H1 (cell line): ENCODE measurements around the gene SCP2. TPM values are rescaled to one million over a fixed set of nuclear protein-coding genes. Genes with fewer than 3 reads are reported as not detected.

ENCODE experiments used
- CTCF ChIA-PET: fragments of 300-600 bp; sonication (Branson Sonifier 250); formaldehyde crosslinking; loops from one replicate; lab custom pipeline; 2021; ENCODE audit not compliant: partially characterized antibody; lab: Charles Lee
- POLR2A ChIA-PET: fragments of 300-600 bp; sonication (Branson Sonifier 250); formaldehyde crosslinking; loops from one replicate; lab custom pipeline; 2021; ENCODE audit warnings: inconsistent platforms; ENCODE audit not compliant: partially characterized antibody; lab: Charles Lee
- DNase-seq, 2 experiments: peaks; one replicate each; pipeline versions ENCODE4 v3.0.0 to v3.0.0-alpha.2; 2010 to 2022; ENCODE audit warnings: low spot score in 2 of 2, low read depth in 1 of 2, mixed read lengths in 1 of 2
- FAIRE-seq: peaks from 2 replicates; lab custom pipeline; 2011; peaks lifted over from hg19 to GRCh38; lab: Jason Lieb, UNC
- H2AFZ ChIP-seq: 2 replicates; pipeline ENCODE4 v1.8.1; 2012; ENCODE audit warnings: low read length, inconsistent platforms
- H2AK5ac ChIP-seq: 2 replicates; pipeline ENCODE4 v1.6.1; 2013; ENCODE audit warnings: low read depth, low read length
- H2BK120ac ChIP-seq: replicated peaks from 2 replicates; pipeline ENCODE3; 2013; ENCODE audit warnings: low read depth, low read length, inconsistent platforms
- H2BK12ac ChIP-seq: 2 replicates; pipeline ENCODE4 v1.6.1; 2013; ENCODE audit warnings: low read depth, low read length
- H2BK15ac ChIP-seq: 2 replicates; pipeline ENCODE4 v1.6.1; 2013; ENCODE audit warnings: low read length
- H2BK20ac ChIP-seq: 2 replicates; pipeline ENCODE4 v1.6.1; 2013; ENCODE audit warnings: low read length
- H2BK5ac ChIP-seq: 2 replicates; pipeline ENCODE4 v1.6.1; 2013; ENCODE audit warnings: low read depth, low read length
- H3K14ac ChIP-seq: 2 replicates; pipeline ENCODE4 v1.6.1; 2013; ENCODE audit warnings: inconsistent platforms; ENCODE audit not compliant: insufficient read length
- H3K18ac ChIP-seq: 2 replicates; pipeline ENCODE4 v1.6.1; 2013; ENCODE audit warnings: low read length; ENCODE audit errors: extremely low read depth
- H3K23ac ChIP-seq: 2 replicates; pipeline ENCODE4 v1.6.1; 2013; ENCODE audit warnings: inconsistent platforms; ENCODE audit not compliant: insufficient read length
- H3K23me2 ChIP-seq: 2 replicates; pipeline ENCODE4 v1.6.1; 2013; ENCODE audit warnings: low read depth, low read length
- H3K27ac ChIP-seq: 2 replicates; pipeline ENCODE4 v1.6.1; 2011; ENCODE audit warnings: low read depth, low read length, inconsistent platforms
- H3K27me3 ChIP-seq, 4 experiments: replicated peaks in 1 of 4; 1 replicate in 1 of 4; 2 replicates in 3 of 4; pipeline versions ENCODE4 v1.6.1 to v1.8.1; 2011 to 2013; ENCODE audit warnings: low read length in 3 of 4, mild to moderate bottlenecking in 3 of 4, inconsistent platforms in 2 of 4, mixed read lengths in 2 of 4, moderate library complexity in 1 of 4; ENCODE audit not compliant: control insufficient read depth in 3 of 4, insufficient read depth in 3 of 4; ENCODE audit errors: extremely low read depth in 1 of 4
- H3K36me3 ChIP-seq, 4 experiments: 2 replicates each; pipeline versions ENCODE4 v1.6.1 to v1.8.1; 2011 to 2013; ENCODE audit warnings: mild to moderate bottlenecking in 4 of 4, low read length in 3 of 4, moderate library complexity in 2 of 4, control low read depth in 1 of 4, inconsistent platforms in 1 of 4; ENCODE audit not compliant: insufficient read depth in 4 of 4, control insufficient read depth in 2 of 4
- H3K4ac ChIP-seq: replicated peaks from 2 replicates; pipeline ENCODE3; 2013; ENCODE audit warnings: low read length, low read depth, mixed read lengths, inconsistent platforms; ENCODE audit not compliant: insufficient read length
- H3K4me1 ChIP-seq, 4 experiments: replicated peaks in 1 of 4; 1 replicate in 1 of 4; 2 replicates in 3 of 4; pipeline versions ENCODE4 v1.6.1 to v1.8.1; 2011 to 2013; ENCODE audit warnings: low read length in 3 of 4, inconsistent platforms in 2 of 4, mixed read lengths in 1 of 4; ENCODE audit not compliant: insufficient read depth in 4 of 4, control insufficient read depth in 3 of 4
- H3K4me2 ChIP-seq, 2 experiments: 2 replicates each; pipeline versions ENCODE4 v1.6.1 to v1.8.1; 2011 to 2013; ENCODE audit warnings: low read depth in 2 of 2, low read length in 2 of 2, control low read depth in 1 of 2, inconsistent platforms in 1 of 2, mild to moderate bottlenecking in 1 of 2; ENCODE audit not compliant: insufficient read depth in 1 of 2
- H3K4me3 ChIP-seq, 4 experiments: fragments of 200-600, 300-600 bp in 1 of 4; sonication (generic), shearing (Covaris generic), sonication (Bioruptor Twin) in 1 of 4; 2 replicates each; pipeline versions ENCODE4 v1.5.1 to v1.8.1; 2011 to 2016; ENCODE audit warnings: low read length in 4 of 4, low read depth in 3 of 4, control low read depth in 2 of 4, inconsistent platforms in 2 of 4, mild to moderate bottlenecking in 2 of 4, mixed read lengths in 1 of 4, moderate library complexity in 1 of 4; ENCODE audit not compliant: insufficient read depth in 2 of 4; ENCODE audit errors: extremely low read depth in 1 of 4
- H3K56ac ChIP-seq: replicated peaks from 2 replicates; pipeline ENCODE3; 2013; ENCODE audit warnings: low read depth, mild to moderate bottlenecking, mixed read lengths, low read length, inconsistent platforms; ENCODE audit not compliant: insufficient read length
- H3K79me1 ChIP-seq: 2 replicates; pipeline ENCODE4 v1.6.1; 2013; ENCODE audit warnings: low read depth, low read length, control low read depth
- H3K79me2 ChIP-seq, 2 experiments: 2 replicates each; pipeline versions ENCODE4 v1.6.1 to v1.8.1; 2012 to 2013; ENCODE audit warnings: low read length in 2 of 2, mild to moderate bottlenecking in 2 of 2, inconsistent platforms in 1 of 2; ENCODE audit not compliant: insufficient read depth in 2 of 2, control insufficient read depth in 1 of 2
- H3K9ac ChIP-seq, 4 experiments: replicated peaks in 1 of 4; 1 replicate in 1 of 4; 2 replicates in 3 of 4; pipeline versions ENCODE4 v1.6.1 to v1.8.1; 2011 to 2013; ENCODE audit warnings: low read depth in 3 of 4, low read length in 3 of 4, control low read depth in 2 of 4, mild to moderate bottlenecking in 2 of 4, moderate library complexity in 2 of 4, inconsistent platforms in 1 of 4; ENCODE audit errors: extremely low read depth in 1 of 4
- H3K9me3 ChIP-seq, 2 experiments: 2 replicates each; pipeline versions ENCODE4 v1.6.1 to v1.8.1; 2012 to 2013; ENCODE audit warnings: mild to moderate bottlenecking in 2 of 2, moderate library complexity in 2 of 2, control low read depth in 1 of 2, inconsistent platforms in 1 of 2, low read depth in 1 of 2, low read length in 1 of 2, mixed read lengths in 1 of 2; ENCODE audit not compliant: insufficient read depth in 2 of 2
- H4K20me1 ChIP-seq, 2 experiments: replicated peaks in 1 of 2; 2 replicates each; pipeline versions ENCODE3 to v1.8.1; 2011 to 2013; ENCODE audit warnings: inconsistent platforms in 2 of 2, low read length in 2 of 2, mild to moderate bottlenecking in 1 of 2; ENCODE audit not compliant: insufficient read depth in 2 of 2, control insufficient read depth in 1 of 2
- H4K5ac ChIP-seq: 2 replicates; pipeline ENCODE4 v1.6.1; 2013; ENCODE audit warnings: low read length, low read depth, mixed read lengths, inconsistent platforms; ENCODE audit not compliant: insufficient read length
- H4K8ac ChIP-seq: 2 replicates; pipeline ENCODE4 v1.8.0; 2013; ENCODE audit warnings: mild to moderate bottlenecking, moderate library complexity, low read length, inconsistent platforms; ENCODE audit not compliant: insufficient read depth; ENCODE audit errors: extremely low read depth
- H4K91ac ChIP-seq: replicated peaks from 2 replicates; pipeline ENCODE3; 2013; ENCODE audit warnings: low read length, mixed read lengths, inconsistent platforms; ENCODE audit not compliant: insufficient read length
- EGR1 ChIP-seq: IDR thresholded peaks from 2 replicates; pipeline ENCODE4 v1.6.1; 2011; ENCODE audit warnings: low read depth, low read length, borderline replicate concordance
- TEAD4 ChIP-seq: IDR thresholded peaks from 2 replicates; pipeline ENCODE4 v1.6.1; 2012; ENCODE audit warnings: low read depth, low read length, inconsistent platforms, mixed read lengths
- WGBS, 2 experiments: shearing (Covaris generic) in 1 of 2; methylation state at CpG; one replicate each; pipeline versions ENCODE4 v1.1.6 to v1.1.7; 2013 to 2015; ENCODE audit warnings: low lambda C conversion rate in 2 of 2, mixed read lengths in 2 of 2, inconsistent platforms in 1 of 2, low coverage in 1 of 2, missing lambda C conversion rate in 1 of 2; ENCODE audit not compliant: insufficient replicate concordance in 2 of 2, insufficient coverage in 1 of 2, insufficient read length in 1 of 2; ENCODE audit errors: extremely low coverage in 1 of 2, missing lambda C conversion rate in 1 of 2; 5-methylcytosine and 5-hydroxymethylcytosine counted together
- polyA plus RNA-seq, 7 experiments: library from polyadenylated mRNA; depleted of rRNA in 3 of 7; stranded (reverse) in 5 of 7; unstranded in 2 of 7; fragments of >200 nt in 5 of 7; fragments of 200-250 nt in 2 of 7; gene quantifications; 1 replicate in 5 of 7; 2 replicates in 1 of 7; 4 replicates in 1 of 7; pipeline versions ENCODE4 v1.2.1 to v1.2.3, GENCODE V29; 2011 to 2013; ENCODE audit warnings: missing spikeins in 2 of 7, mixed read lengths in 2 of 7
- total RNA-seq: library from RNA; stranded (reverse); fragmentation: NEBNext Ultra II Directional; extraction: Animal tissue kit (Norgen Biotek cat#: 25700); gene quantifications from 2 replicates; pipeline ENCODE4 v1.2.1, GENCODE V29; 2021

The SCP2 gene
- total and polyA plus RNA-seq, 2 of the 8 experiments (the other 6 are each of a cell fraction or from before 2014, with no cell fraction given) = 20.9 to 54.3 TPM

GRCh38 chr1:53038566-53038965 is 111.5 kb downstream of the SCP2 start:
- Histone ChIP-seq H4K8ac (no peak overlapping the region; the same call in 1 of the 2 replicates), H4K5ac (no peak overlapping the region), H3K79me1 (no peaks in the 10 kb centered on the region), H3K56ac (no peak overlapping the region), H3K4me3 (no peak overlapping the region), H2BK5ac (no peak overlapping the region), H4K20me1 (no peaks in the 10 kb centered on the region), H2AK5ac (no peak overlapping the region), H3K79me2 (no peaks in the 10 kb centered on the region), H4K91ac (no peak overlapping the region), H2BK20ac (no peak overlapping the region), H2BK12ac (no peak overlapping the region), H3K4ac (no peak overlapping the region), H3K14ac (no peak overlapping the region), H2AFZ (no peak overlapping the region), H3K9me3 (no peaks in the 10 kb centered on the region), H3K27ac (no peak overlapping the region), H3K9ac (no peak overlapping the region), H3K27me3 (no peaks in the 10 kb centered on the region), H2BK120ac (no peak overlapping the region), H3K23ac (no peak overlapping the region), H2BK15ac (no peak overlapping the region), H3K18ac (no peak overlapping the region), H3K23me2 (no peaks in the 10 kb centered on the region), H3K4me1 (peaks cover 0 to 3% (median 2%) of the 10 kb centered on the region in 4 experiments; a peak in 3 of 7 replicates), H3K36me3 (no peaks in the 10 kb centered on the region; a peak in 2 of 8 replicates), H3K4me2 (no peak overlapping the region)
- DNase-seq (no peak), FAIRE-seq (no peak)
- 89% methylated on average over 3 of the region's 3 CpGs; no CpG with 5 or more reads in 1 of the 2 experiments for WGBS, 2 experiments
- POLR2A ChIA-PET = no interaction called here
- TF ChIP-seq EGR1 (no peak), TEAD4 (no peak)
- CTCF ChIA-PET = no interaction called here
